RPMI8226 (cell line): ENCODE data around the gene VKORC1.

ENCODE experiments used
- DNase-seq: peaks from one replicate; pipeline ENCODE4 v3.0.0-alpha.2; 2015

Gene VKORC1

DNA sequence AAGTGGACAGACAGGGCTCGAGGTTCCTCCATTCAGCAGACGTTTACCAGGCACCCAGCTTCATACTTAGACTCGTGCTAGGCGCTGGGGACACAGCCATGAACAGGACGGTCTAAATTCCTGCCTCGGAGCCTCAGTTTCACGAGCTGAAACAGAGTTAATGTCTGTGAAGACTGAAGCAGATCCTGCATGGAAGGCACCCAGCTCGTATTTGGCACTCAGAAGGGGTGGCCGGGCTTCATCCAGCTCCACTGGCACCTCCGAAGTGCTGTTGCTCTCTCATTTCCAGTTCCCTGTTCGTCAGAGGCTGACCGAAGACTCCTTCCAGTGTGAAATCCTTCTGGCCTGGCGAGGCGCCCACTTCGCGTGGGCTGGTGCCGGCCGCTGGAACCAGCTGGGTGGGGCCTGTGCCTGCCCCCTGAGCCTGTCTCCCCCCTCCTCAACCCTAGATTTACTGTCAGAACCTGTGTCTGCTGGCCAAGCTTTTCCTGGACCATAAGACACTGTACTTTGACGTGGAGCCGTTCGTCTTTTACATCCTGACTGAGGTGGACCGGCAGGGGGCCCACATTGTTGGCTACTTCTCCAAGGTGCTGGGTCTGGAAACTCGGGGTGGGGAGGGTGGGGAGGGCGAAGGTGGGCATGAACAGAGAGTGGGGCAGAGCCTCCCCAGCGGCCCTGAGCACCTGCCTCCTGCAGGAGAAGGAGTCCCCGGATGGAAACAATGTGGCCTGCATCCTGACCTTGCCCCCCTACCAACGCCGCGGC lies 35.2 kb upstream of the VKORC1 start:
- no peak for DNase-seq

DNA sequence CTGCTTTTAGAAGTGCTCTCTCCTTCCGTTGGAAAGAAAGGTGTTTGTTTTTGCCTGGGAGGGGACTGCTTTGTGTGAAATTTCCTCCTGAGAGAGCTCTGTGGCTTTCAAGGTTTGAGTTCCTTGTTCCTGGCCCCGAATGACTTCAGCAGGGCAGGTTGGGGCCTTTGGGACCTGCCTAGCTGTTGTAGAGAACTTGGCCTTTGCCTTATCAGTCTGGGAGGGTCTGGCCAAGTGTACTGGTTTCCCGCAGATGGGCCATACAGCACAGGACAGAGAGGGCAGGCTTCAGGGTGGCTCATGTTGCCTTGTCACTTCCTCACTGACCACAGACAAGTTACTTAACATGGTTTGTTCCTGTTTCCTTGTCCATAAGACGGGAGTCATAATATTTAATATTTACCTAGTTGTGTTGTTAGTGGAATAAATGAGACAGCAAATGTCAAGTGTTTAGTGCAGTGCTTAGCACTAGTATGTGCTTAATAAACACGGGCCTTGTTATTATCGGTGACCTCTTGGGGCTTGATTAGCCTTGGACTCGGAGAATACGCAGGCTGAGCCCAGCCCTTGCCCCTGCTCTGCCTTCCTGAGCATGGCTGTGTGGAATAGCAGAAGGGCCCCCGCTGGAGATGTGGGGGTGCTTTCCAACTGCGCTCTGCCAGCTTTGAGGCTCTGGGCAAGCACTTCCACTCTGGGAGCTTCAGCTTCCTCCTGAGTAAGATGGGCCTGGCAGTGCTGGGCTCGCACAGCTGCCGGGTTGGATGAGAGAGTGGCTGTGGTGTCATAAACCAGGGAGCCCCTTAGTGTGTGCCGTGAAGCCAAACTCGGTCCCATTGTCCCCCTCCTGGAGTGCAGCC lies 34.3 kb upstream of the VKORC1 start:
- DNase-seq, result no peak

DNA sequence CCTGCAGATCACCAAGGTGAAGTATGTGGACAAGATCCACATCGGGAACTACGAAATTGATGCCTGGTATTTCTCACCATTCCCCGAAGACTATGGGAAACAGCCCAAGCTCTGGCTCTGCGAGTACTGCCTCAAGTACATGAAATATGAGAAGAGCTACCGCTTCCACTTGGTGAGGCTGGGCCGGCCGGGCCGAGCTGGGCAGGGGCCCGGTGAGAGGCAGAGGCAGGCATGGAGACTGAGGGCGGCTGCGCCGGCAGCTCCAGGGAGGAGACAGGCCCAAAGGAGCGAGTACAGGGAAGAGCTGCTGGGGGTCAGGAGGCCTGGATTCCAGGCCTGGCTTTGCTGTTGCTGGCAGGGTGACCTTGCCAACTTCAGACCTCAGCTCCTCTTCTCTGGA lies 32.6 kb upstream of the VKORC1 start:
- no peak for DNase-seq

DNA sequence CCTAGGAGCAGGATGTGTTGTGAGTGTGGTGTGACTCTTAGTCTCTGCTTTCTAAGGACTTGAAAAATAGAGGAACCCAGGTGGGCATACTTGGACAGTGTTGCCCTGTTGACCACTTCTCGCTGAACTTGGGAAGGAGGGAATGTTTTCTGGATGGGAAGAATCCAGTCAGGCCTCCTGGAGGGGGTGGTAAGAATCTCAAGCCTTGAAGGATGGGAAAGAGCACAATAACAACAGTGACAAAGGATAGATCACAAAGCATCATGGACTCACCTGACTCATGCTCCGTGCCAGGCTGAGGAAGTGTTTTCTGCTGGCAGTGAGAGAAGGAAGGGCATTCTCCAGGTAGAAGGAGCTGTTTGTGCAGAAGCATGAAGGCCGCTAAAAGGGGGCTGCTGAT lies 31.2 kb upstream of the VKORC1 start:
- no peak for DNase-seq

DNA sequence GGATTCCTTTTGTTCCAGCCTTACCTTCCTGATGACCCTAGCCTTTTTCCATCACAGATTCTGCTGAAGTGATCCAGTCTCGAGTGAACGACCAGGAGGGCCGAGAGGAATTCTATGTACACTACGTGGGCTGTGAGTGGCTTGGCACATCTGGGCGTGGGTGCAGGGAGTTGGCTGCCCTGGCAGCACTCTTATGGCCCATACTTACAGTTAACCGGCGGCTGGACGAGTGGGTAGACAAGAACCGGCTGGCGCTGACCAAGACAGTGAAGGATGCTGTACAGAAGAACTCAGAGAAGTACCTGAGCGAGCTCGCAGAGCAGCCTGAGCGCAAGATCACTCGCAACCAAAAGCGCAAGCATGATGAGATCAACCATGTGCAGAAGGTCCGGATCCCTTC lies 25.5 kb upstream of the VKORC1 start:
- DNase-seq, result no peak

DNA sequence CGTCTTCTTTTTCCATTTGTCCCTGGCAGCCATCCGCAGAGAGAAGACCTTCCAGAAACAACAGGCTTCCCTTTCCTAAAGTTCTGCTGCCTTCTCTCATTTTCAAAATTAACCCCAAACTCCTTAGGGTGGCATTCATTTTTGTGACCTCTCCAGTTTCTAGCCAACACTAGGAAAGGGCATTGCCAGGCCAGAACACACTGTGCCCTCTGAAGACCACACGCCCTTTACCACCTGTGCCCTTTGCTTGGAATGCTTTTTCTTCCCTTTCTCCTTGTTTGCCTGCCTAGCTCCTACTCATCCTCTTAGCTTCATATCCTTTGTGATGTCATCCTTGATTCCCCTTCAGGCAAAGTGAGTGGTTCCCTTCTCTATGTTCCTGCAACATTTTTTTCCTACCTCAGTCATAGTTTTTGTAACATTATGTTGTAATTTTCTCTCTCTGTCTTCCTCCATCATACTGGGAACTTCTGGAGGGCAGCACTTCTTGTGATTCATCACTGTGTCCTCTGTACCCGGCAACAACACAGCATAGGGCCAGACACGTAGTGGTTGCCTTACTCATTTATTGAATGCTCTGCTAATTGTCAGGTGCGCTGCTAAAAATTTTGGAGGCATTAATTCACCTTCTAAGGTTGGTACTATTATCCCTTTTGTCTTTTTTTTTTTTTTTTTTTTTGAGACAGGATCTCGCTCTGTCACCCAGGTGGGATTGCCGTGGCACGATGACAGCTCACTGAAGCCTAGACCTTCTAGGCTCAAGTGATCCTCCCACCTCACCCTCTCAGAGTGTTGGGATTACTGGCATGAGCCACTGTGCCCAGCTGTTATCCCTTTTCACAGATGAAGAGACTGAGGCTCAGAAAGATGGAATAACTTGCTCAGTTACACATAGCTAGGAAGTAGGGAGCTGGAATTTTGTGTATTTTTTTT lies 23.9 kb upstream of the VKORC1 start:
- no peak for DNase-seq

DNA sequence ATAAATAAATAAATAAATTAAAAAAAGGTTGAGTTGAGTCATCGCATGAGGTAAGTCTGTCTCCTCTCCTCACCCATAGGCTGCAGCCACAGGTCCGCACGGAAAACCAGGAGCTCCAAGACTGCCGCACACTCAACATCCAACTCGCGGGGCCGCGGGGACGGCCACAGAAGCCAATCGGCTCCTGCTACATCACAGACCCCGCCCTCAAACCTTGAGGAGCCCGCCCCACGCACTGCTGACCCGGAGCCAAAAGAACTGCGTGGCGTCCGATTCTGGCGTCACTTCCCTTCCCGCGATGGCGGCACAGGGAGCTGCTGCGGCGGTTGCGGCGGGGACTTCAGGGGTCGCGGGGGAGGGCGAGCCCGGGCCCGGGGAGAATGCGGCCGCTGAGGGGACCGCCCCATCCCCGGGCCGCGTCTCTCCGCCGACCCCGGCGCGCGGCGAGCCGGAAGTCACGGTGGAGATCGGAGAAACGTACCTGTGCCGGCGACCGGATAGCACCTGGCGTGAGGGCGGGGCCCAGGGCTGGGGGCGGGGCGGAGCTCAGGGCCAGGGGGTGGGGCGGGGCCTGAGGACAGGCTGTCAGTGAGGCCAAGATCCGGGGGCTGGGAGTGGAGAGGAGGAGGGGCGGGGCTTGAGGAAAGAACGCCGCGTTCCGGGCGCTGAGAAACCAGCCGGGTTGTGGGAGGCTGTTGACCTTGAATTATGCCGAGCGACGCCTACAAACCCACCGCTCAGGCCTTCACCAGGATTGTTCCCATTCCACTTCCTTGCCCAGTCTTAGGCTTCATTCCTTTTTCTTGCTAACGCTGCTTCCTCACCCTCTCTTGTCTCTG lies 23.0 kb upstream of the VKORC1 start, which contains the start of gene KAT8:
KAT8 (plus strand) TSS at position 281 of the 839 bp plus-strand sequence; CDS start at position 299, 18 bp downstream.
- DNase-seq, result peak; percentile 100

DNA sequence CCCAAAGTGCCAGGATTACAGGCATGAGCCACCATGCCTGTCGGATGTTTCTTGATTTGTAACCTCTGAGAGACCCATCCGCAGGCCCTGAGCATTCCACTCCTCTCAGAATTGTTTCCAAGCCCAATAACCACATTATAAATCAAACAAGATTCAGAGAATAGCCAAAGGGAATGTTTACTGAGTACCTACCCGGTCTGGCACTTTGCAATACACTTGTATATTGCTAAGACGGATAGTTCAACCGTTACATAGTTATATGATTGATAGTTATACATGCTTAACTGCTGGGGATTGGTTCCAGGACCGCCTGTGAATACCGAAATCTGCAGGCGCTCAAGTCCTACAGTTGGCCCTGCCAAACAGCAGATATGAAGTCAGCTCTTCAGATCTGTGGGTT lies 19.9 kb upstream of the VKORC1 start:
- DNase-seq, result no peak

DNA sequence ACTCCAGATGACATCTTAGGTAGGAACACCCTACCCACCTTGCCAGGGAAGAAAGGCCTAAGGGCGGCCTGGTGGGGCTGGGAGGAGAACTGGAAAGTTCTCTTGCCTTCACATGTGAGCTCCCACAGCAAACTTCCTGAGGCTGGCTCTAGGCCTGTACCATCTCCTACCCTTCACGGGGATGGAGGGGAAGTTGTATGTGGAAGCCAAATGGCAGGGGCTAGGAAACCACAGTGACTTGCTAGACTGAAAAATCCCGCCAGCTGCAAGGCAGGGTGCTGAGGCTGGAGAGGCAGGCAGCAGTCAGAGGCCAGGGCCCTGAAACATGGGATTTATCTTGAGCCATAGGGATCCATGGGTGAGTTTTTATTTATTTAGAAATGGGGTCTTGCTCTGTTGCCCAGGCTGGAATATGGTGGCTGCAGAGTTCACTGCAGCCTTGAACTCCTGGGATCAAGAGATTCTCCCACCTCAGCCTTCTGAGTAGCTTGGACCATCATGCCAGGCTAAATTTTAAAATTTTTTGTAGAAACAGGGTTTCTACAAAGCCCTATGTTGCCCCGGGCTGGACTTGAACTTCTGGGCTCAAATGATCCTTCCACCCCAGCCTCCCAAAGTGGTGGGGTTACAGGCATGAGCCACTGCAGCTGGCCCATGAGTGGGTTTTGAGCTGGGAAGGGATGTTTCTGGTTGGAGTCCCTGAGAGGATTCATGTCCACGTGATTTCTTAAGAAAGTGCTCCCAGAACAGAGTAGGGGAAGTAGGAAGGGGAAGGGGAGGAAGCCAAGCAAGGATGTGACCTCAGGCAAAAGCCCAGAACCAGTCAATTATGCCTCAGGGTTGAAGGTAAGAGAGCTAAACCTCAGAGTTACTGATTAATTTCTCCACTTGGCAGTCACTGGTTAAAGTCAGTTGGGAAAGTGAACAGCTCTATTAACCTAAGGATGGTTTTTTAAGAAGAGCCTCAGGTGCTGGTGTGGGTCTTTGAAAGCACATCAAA lies 18.8 kb upstream of the VKORC1 start:
- DNase-seq, result no peak

DNA sequence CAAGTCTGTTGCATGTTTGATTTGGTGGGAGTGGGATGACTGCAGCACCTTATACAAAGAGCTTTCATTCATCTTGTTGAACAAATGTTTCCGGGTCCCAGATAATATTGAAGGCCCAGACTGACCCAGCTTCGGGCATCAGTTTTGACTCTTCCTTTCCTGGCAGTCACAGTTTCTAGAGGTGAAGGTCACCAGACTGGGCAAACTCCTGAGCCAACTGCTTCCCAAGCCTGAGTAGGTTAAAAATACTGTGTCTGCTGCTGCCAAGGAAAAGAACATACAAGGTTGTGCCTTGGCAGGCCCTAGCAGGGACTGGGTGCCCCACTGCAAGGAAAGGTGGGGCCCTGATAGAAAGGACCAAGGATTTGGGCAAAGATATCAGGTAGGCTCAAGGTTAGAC lies 18.1 kb upstream of the VKORC1 start:
- no peak for DNase-seq

DNA sequence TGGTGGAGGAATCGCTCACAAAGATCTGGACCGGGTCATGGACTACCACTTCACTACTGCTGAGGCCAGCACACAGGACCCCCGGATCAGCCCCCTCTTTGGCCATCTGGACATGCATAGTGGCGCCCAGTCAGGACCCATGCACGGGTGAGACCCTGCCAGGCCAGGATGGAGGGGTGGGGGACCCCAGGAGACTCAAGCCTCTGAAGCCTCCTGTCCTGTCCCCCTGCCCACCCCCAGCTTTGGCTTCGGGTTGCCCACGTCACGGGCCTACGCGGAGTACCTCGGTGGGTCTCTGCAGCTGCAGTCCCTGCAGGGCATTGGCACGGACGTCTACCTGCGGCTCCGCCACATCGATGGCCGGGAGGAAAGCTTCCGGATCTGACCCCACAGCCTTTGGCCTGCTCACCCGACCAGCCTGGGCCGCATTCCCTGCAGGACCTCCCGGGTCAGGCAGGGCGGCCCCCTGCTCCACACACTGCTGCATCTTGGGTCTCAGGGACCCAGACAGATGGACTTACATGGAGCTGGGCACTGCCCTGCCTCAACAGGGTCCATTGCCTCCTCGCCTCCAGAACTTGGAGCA lies 17.4 kb upstream of the VKORC1 start:
- DNase-seq, result no peak

DNA sequence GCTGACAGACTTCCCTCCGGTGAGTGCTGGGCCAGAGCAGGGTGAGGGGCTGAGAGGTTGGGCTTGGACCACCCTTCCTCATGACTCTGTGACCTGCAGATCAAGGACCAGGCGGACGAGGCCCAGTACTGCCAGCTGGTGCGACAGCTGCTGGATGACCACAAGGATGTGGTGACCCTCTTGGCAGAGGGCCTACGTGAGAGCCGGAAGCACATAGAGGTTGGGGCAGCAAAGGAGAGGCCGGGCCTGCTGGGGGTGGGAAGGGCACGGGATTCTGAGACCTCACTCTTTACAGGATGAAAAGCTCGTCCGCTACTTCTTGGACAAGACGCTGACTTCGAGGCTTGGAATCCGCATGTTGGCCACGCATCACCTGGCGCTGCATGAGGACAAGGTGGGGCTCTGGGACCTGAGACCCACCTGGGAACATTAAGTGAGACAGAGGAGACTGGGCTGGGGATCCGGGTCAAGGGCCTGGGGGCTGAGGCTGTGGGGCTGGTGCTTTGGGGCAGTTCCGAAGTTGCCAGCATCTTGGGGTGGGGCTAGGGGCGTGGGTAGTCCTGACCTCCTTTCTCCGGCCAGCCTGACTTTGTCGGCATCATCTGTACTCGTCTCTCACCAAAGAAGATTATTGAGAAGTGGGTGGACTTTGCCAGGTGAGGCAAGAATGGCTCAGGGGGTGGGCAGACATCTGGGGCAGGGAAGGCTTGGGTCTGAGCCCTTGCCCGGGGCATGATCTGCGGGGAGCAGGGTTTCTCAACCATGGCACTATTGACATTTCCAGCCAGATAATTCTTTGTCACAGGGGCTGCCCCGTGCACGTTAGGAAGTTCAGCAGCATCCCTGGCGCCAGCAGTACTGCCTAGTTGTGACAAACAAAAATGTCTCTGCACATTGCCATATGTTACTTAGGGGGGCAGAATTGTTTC lies 15.8 kb upstream of the VKORC1 start:
- no peak for DNase-seq

DNA sequence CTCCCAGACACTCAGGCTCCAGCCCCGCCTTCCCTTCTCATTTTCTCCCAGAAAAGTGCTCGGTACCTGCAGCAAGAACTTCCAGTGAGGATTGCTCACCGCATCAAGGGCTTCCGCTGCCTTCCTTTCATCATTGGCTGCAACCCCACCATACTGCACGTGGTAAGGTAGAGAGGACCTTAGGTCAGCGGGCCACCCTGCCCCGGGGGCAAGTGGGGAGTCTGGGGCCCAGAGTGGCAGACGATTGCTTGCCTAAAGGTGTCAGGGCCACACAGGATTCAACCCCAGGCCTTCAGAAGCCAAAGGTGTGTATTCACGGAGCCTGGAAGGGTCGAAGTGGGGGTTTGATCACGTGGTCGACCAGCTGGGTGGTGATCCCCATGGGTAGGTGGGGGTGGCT lies 15.0 kb upstream of the VKORC1 start:
- no peak for DNase-seq

DNA sequence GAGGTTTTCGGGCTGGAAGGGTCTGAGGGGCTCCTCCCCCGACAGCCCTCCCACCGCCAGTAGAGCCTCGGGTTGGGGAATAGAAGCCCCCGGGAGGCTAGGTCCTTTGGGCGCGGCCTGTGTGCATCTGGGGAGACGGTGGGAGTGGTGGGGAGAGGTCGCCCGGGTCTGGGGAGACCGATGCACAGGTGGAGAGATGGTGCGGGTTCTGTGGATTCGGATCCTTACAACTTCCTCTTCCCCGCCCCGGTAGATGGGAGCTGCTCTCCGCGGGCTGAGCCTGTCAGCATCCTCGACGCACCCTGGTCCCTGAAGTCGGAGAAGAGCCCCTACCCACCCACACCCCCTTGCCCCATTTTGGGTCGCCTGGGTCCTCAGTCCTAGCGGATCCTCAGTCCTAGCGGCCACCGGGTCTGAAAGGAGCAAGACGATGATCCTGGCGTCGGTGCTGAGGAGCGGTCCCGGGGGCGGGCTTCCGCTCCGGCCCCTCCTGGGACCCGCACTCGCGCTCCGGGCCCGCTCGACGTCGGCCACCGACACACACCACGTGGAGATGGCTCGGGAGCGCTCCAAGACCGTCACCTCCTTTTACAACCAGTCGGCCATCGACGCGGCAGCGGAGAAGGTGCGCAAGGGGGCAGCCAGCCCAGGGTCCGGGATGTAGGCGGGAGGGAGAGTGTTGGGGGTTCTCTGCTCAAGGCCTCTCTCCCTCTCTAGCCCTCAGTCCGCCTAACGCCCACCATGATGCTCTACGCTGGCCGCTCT lies 14.4 kb upstream of the VKORC1 start:
- DNase-seq, result no peak

DNA sequence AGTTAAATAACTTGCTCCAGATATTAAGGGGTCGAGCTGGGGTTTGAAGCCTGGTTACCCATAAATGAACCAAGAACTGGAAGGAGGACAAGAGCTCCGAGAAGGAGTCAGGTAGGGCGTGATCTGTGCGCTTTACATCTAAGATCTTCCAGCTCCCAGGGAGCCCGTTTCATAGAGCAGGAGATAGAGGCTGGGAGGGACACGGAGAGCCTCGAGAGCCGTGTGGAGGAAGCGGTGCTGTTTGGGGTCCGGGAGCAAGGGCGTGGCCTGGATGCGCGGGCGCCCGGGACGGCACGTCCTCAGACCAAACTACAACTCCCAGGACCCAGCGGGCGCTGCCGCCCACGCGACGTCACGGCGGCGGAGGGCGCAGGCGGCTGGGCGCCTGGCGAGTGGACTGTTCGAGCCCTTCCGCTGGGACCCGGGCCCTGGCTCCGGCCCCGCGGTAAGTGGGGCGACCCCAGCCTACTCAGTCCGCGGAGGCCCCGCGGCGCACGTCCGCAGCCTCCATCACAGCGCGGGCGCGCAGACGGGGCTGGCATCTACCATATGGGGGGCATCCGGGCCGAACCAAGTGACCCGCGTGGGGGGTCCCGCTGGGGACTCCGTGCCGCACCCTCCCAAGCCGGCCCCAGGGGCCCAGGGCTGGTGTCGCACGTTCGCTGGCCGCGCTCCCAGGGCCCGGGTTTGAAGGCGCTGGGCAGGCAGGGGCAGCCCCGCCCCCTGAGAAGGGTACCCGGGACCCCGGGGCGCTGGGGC lies 13.6 kb upstream of the VKORC1 start, which contains the start of gene BCKDK:
BCKDK (plus strand) TSS at position 352 of the 759 bp plus-strand sequence. CDS start 838 bp downstream, outside the sequence.
- DNase-seq, result peak; percentile 92

DNA sequence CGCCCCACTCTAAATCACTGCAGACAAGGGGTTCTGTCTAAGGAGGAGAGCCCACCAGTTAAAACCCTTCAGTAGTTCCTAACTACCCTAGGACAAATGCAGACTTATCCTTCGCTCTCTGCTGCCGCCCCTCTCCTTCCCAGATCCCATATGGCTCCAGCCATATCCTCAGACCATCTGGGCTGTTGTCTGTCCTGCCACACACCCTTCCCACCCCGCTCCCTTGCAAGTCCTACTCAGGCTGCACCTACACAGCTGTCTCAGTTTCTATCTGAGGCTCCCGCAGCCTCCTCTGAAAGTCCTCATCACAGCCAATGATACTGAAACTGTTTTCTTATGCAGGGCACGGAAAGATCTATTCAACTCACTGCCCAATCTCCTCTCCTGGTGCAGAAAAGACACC lies 12.9 kb upstream of the VKORC1 start:
- DNase-seq, result peak; percentile 78
